CD14-positive monocyte (primary cell): ENCODE data around the gene ENKD1. TPM values are rescaled to one million over a fixed set of nuclear protein-coding genes. Genes with fewer than 3 reads are reported as not detected.
A peak's percentile ranks its signal among the peaks of the same experiment; 100 is the strongest.

Source experiments
- DNase-seq, 3 donors: peaks; one replicate each; pipeline ENCODE4 v3.0.0-alpha.2; 2011 to 2022
- H2AFZ ChIP-seq: 2 replicates; pipeline ENCODE4 v1.6.0; 2012; ENCODE audit warnings: mild to moderate bottlenecking, low read depth, low read length, inconsistent platforms; ENCODE audit not compliant: insufficient read depth, poor library complexity, severe bottlenecking
- H3K27ac ChIP-seq, 2 donors: 1 replicate in 1 of 2; 2 replicates in 1 of 2; pipeline ENCODE4 v1.5.1; 2012 to 2013; ENCODE audit warnings: low read length in 2 of 2, control low read depth in 1 of 2, inconsistent platforms in 1 of 2, low read depth in 1 of 2, mild to moderate bottlenecking in 1 of 2
- H3K27me3 ChIP-seq, 2 donors: one replicate each; pipeline versions ENCODE4 v1.6.0 to v1.6.1; 2011 to 2013; ENCODE audit warnings: low read length in 2 of 2; ENCODE audit not compliant: control insufficient read depth in 2 of 2, insufficient read depth in 2 of 2
- H3K36me3 ChIP-seq, 2 donors: replicated peaks in 1 of 2; 1 replicate in 1 of 2; 2 replicates in 1 of 2; pipeline versions ENCODE4 v1.5.1 to v1.6.1; 2012 to 2013; ENCODE audit warnings: low read length in 2 of 2, control low read depth in 1 of 2, inconsistent platforms in 1 of 2, mild to moderate bottlenecking in 1 of 2; ENCODE audit not compliant: insufficient read depth in 2 of 2, control insufficient read depth in 1 of 2
- H3K4me1 ChIP-seq, 2 donors: 1 replicate in 1 of 2; 2 replicates in 1 of 2; pipeline versions ENCODE4 v1.5.1 to v1.6.1; 2012 to 2013; ENCODE audit warnings: low read length in 2 of 2, control low read depth in 1 of 2, inconsistent platforms in 1 of 2, mild to moderate bottlenecking in 1 of 2, moderate library complexity in 1 of 2; ENCODE audit not compliant: insufficient read depth in 2 of 2, control insufficient read depth in 1 of 2
- H3K4me2 ChIP-seq: replicated peaks from 2 replicates; pipeline ENCODE3; 2012; ENCODE audit warnings: low read length, moderate library complexity, mild to moderate bottlenecking; ENCODE audit not compliant: poor library complexity, severe bottlenecking; ENCODE audit errors: extremely low read depth
- H3K4me3 ChIP-seq, 3 experiments: fragments of 200-600 bp in 1 of 3; sonication (generic) in 1 of 3; replicated peaks in 1 of 3; 1 replicate in 2 of 3; 2 replicates in 1 of 3; pipeline ENCODE4 v1.5.1; 2011 to 2013; ENCODE audit warnings: low read length in 3 of 3, mild to moderate bottlenecking in 3 of 3, control low read depth in 2 of 3, low read depth in 2 of 3, inconsistent platforms in 1 of 3, moderate library complexity in 1 of 3
- H3K79me2 ChIP-seq: 2 replicates; pipeline ENCODE4 v1.6.0; 2012; ENCODE audit warnings: mild to moderate bottlenecking, control low read depth, inconsistent platforms, low read length, moderate library complexity; ENCODE audit not compliant: insufficient read depth
- H3K9ac ChIP-seq: 2 replicates; pipeline ENCODE4 v1.6.0; 2017; ENCODE audit warnings: low read length, mild to moderate bottlenecking; ENCODE audit not compliant: insufficient read depth, poor library complexity, severe bottlenecking
- H3K9me3 ChIP-seq, 2 donors: replicated peaks in 1 of 2; 1 replicate in 1 of 2; 2 replicates in 1 of 2; pipeline versions ENCODE4 v1.5.1 to v1.6.1; 2012 to 2013; ENCODE audit warnings: low read length in 2 of 2, control low read depth in 1 of 2; ENCODE audit not compliant: control insufficient read depth in 1 of 2, insufficient read depth in 1 of 2
- H4K20me1 ChIP-seq: 2 replicates; pipeline ENCODE4 v1.6.0; 2012; ENCODE audit warnings: mild to moderate bottlenecking, low read length, control low read depth, moderate library complexity; ENCODE audit not compliant: insufficient read depth
- H3K27ac Mint-ChIP-seq, 7 donors: one replicate each; pipeline ENCODE4 v1.8.0; 2020; ENCODE audit warnings: mild to moderate bottlenecking in 7 of 7, mixed read lengths in 7 of 7, moderate library complexity in 6 of 7, inconsistent platforms in 2 of 7
- H3K27me3 Mint-ChIP-seq, 3 donors: one replicate each; pipeline ENCODE4 v1.8.0; 2021 to 2022; ENCODE audit warnings: low read depth in 3 of 3, mild to moderate bottlenecking in 3 of 3, mixed read lengths in 3 of 3, moderate library complexity in 3 of 3, inconsistent platforms in 1 of 3
- H3K36me3 Mint-ChIP-seq, 2 donors: one replicate each; pipeline ENCODE4 v1.8.0; 2020; ENCODE audit warnings: mixed read lengths in 2 of 2, inconsistent platforms in 1 of 2, mild to moderate bottlenecking in 1 of 2
- H3K4me1 Mint-ChIP-seq: one replicate; pipeline ENCODE4 v1.8.0; 2020; ENCODE audit warnings: mild to moderate bottlenecking, mixed read lengths
- H3K4me3 Mint-ChIP-seq, 2 donors: one replicate each; pipeline ENCODE4 v1.8.0; 2020; ENCODE audit warnings: mild to moderate bottlenecking in 2 of 2, mixed read lengths in 2 of 2, moderate library complexity in 1 of 2
- H3K9me3 Mint-ChIP-seq, 7 donors: one replicate each; pipeline ENCODE4 v1.8.0; 2020 to 2022; ENCODE audit warnings: mixed read lengths in 7 of 7, mild to moderate bottlenecking in 6 of 7, moderate library complexity in 6 of 7, inconsistent platforms in 2 of 7
- WGBS: methylation state at CpG from one replicate; pipeline ENCODE4 v1.1.5; 2013; ENCODE audit warnings: missing lambda C conversion rate; ENCODE audit not compliant: insufficient coverage; 5-methylcytosine and 5-hydroxymethylcytosine counted together
- intact Hi-C, 2 donors: fragments of 100-400 bp; cut with micrococcal nuclease; formaldehyde crosslinking; loops; one replicate each; pipeline versions ENCODE4 v1.15.0 to v1.15.1; 2023
- polyA plus RNA-seq, 3 donors: library from polyadenylated mRNA; depleted of rRNA in 1 of 3; unstranded in 2 of 3; stranded (reverse) in 1 of 3; fragments of 300-500 nt in 2 of 3; fragments of >200 nt in 1 of 3; fragmentation: Illumina TruSeq in 2 of 3; gene quantifications; 1 replicate in 2 of 3; 2 replicates in 1 of 3; pipeline ENCODE4 v1.2.3, GENCODE V29; 2012 to 2021
- TF ChIP-seq, protein P1 (sequence below): fragments of 200-600 bp; IDR thresholded peaks from one replicate; pipeline ENCODE4 v1.8.0; 2022; ENCODE audit warnings: antibody characterized with exemption, mild to moderate bottlenecking

The ENKD1 gene
- polyA plus RNA-seq, 3 donors, result 0.92 to 6.2 (median 3.2) TPM

DNA sequence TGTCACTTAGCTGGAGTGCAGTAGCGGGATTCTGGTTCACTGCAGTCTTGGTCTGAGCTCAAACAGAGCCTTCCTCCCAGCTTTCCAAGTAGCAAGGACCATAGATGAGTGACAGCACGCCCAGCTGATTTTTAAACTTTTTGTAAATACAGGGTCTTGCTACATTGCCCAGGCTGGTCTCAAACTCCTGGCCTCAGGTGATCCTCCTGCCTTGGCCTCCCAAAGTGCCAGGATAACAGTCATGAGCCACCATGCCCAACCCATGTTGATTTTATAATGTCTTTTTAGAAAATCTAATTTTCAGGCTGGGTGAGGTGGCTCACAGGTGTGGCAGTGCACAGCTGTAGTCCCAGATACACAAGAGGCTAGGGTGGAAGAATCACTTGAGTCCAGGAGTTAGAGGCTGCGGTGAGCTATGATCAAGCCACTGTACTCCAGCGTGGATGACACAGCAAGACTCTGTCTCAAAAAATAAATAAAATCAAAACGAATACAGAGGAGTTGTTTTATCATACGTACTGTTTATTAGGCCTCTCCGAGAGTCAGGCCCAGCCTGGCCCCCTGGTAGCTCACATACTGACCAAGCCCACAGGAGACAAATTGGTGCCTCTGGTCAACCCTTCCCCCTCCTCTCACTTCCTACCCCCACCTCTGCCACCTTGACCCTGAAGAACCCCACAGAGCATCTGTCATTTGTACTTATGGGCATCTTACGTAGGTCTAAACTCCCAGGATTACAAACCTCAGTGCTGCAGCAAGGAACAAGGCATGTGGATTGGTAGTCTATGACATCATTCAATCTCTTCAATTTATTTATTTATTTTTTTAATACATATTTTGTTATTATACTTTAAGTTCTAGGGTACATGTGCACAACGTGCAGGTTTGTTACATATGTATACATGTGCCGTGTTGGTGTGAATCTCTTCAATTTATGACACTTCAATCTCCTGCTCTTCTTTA lies 13.7 kb upstream of the ENKD1 start:
- no peak for DNase-seq
- H3K4me3 ChIP-seq, result no peak overlapping the region
- H3K4me1 ChIP-seq, result peaks cover 0 to 6% of the 10 kb centered on the region in 2 donors
- no peak overlapping the region for H3K9ac ChIP-seq
- no peak overlapping the region for H3K27ac ChIP-seq
- H3K27me3 ChIP-seq, result no peaks in the 10 kb centered on the region
- H3K79me2 ChIP-seq, result no peaks in the 10 kb centered on the region
- Mint-ChIP-seq H3K4me3 (no peak overlapping the region), H3K4me1 (peaks cover 10% of the 10 kb centered on the region), H3K27me3 (peaks cover 0 to 2% (median 0%) of the 10 kb centered on the region in 3 donors), H3K9me3 (no peaks in the 10 kb centered on the region), H3K27ac (peak overlapping the region in 1 of 7 donors; percentile 36), H3K36me3 (peaks cover 28 to 60% of the 10 kb centered on the region in 2 donors)
- intact Hi-C loops, result loop anchor here in 1 of 2 donors (10.0 kb wide), 1 partner anchor 545 kb away; no protein-coding TSS in a partner anchor
- peaks cover 10 to 30% of the 10 kb centered on the region in 2 donors for H3K36me3 ChIP-seq
- TF ChIP-seq, protein P1, sequence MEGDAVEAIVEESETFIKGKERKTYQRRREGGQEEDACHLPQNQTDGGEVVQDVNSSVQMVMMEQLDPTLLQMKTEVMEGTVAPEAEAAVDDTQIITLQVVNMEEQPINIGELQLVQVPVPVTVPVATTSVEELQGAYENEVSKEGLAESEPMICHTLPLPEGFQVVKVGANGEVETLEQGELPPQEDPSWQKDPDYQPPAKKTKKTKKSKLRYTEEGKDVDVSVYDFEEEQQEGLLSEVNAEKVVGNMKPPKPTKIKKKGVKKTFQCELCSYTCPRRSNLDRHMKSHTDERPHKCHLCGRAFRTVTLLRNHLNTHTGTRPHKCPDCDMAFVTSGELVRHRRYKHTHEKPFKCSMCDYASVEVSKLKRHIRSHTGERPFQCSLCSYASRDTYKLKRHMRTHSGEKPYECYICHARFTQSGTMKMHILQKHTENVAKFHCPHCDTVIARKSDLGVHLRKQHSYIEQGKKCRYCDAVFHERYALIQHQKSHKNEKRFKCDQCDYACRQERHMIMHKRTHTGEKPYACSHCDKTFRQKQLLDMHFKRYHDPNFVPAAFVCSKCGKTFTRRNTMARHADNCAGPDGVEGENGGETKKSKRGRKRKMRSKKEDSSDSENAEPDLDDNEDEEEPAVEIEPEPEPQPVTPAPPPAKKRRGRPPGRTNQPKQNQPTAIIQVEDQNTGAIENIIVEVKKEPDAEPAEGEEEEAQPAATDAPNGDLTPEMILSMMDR, result no peak
- no peaks in the 10 kb centered on the region for H3K9me3 ChIP-seq
- H4K20me1 ChIP-seq, result no peaks in the 10 kb centered on the region
- 98% methylated on average over 6 of the region's 10 CpGs for WGBS
- no peak overlapping the region for H3K4me2 ChIP-seq
- H2AFZ ChIP-seq, result no peak overlapping the region

DNA sequence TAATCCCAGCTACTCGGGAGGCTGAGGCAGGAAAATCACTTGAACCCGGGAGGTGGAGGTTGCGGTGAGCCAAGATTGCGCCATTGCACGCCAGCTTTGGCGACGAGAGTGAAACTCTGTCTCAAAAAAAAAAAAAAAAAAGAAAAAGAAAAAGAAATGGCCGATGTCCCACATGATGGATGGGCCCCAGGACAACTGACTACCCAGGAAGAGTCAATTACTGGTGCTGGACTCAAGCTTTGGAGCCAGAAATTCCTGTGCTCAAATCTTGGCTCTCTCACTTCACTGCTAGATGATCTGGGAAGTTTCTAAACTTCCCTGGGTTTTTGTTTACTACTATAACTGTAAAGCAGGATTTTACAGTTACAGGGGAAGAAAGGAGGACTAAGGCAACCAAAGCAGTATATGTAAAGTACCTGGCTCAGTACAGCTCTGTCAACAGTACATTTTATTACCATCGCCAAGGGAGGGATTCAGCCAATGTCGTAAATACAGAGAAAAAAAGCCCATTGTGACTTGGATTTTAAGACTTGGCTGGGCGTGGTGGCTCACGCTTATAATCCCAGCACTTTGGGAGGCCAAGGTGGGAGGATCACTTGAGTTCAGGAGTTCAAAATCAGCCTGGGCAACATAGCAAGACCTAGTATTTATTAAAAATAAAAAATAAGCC lies 11.9 kb upstream of the ENKD1 start:
- Histone ChIP-seq H3K79me2 (no peaks in the 10 kb centered on the region), H3K27ac (no peak overlapping the region), H3K9ac (no peak overlapping the region), H3K4me3 (no peak overlapping the region), H2AFZ (no peak overlapping the region), H3K36me3 (peaks cover 2 to 17% of the 10 kb centered on the region in 2 donors), H3K27me3 (no peaks in the 10 kb centered on the region), H4K20me1 (no peaks in the 10 kb centered on the region), H3K4me1 (peaks cover 10 to 12% of the 10 kb centered on the region in 2 donors), H3K4me2 (no peak overlapping the region), H3K9me3 (no peaks in the 10 kb centered on the region)
- H3K9me3 Mint-ChIP-seq, result no peaks in the 10 kb centered on the region
- H3K36me3 Mint-ChIP-seq, result peaks cover 22 to 51% of the 10 kb centered on the region in 2 donors
- 93% methylated on average over 3 of the region's 12 CpGs for WGBS
- intact Hi-C loops, result loop anchor here in 1 of 2 donors (10.0 kb wide), 1 partner anchor 546 kb away; no protein-coding TSS in a partner anchor
- DNase-seq, result no peak
- TF ChIP-seq, protein P1, result no peak
- H3K27me3 Mint-ChIP-seq, result peaks cover 0 to 2% (median 2%) of the 10 kb centered on the region in 3 donors
- H3K4me1 Mint-ChIP-seq, result peaks cover 15% of the 10 kb centered on the region
- H3K27ac Mint-ChIP-seq, result no peak overlapping the region
- no peak overlapping the region for H3K4me3 Mint-ChIP-seq
